IMR-90 (cell line): Measurements from ENCODE around the gene CRAMP1. TPM values are rescaled to one million over a fixed set of nuclear protein-coding genes. Genes with fewer than 3 reads are reported as not detected.

ENCODE experiments used
- ATAC-seq: fragments of 200-7000 bp; cut with Tn5 transposase; 2 replicates; pipeline ENCODE4 v1.9.1; 2020; ENCODE audit warnings: low read depth, mild to moderate bottlenecking, moderate library complexity
- BruUV-seq: library from RNA; stranded (reverse); fragments of 400-500 nt; replicated peaks from 2 replicates; lab custom pipeline; 2021; lab: Mats Ljungman, UMichigan
- CTCF ChIA-PET: fragments of 300-600 bp; formaldehyde crosslinking; extraction: SDS; loops from one replicate; lab custom pipeline; 2021; ENCODE audit warnings: antibody characterized with exemption; lab: Yijun Ruan, JAX
- POLR2A ChIA-PET: fragments of 300-600 bp; sonication (Branson Sonifier 250); formaldehyde crosslinking; loops from one replicate; lab custom pipeline; 2022; ENCODE audit warnings: antibody characterized with exemption; ENCODE audit not compliant: unreplicated experiment; lab: Charles Lee
- DNase-seq: peaks from one replicate; pipeline ENCODE4 v3.0.0; 2013
- H2AFZ ChIP-seq: replicated peaks from 2 replicates; pipeline ENCODE3; 2013; ENCODE audit warnings: low read length, mild to moderate bottlenecking; ENCODE audit not compliant: poor library complexity
- H2AK5ac ChIP-seq: 2 replicates; pipeline ENCODE4 v1.6.1; 2013; ENCODE audit warnings: low read depth, low read length, inconsistent platforms
- H2AK9ac ChIP-seq: replicated peaks from 2 replicates; pipeline ENCODE3; 2013; ENCODE audit warnings: mild to moderate bottlenecking, low read depth, low read length, moderate library complexity; ENCODE audit not compliant: poor library complexity
- H2BK120ac ChIP-seq: 2 replicates; pipeline ENCODE4 v1.6.1; 2013; ENCODE audit warnings: low read depth, low read length, inconsistent platforms
- H2BK15ac ChIP-seq: 3 replicates; pipeline ENCODE4 v1.6.1; 2013; ENCODE audit warnings: low read depth, low read length, inconsistent platforms
- H2BK20ac ChIP-seq: 2 replicates; pipeline ENCODE4 v1.6.1; 2013; ENCODE audit warnings: low read depth, mild to moderate bottlenecking, inconsistent platforms, low read length, moderate library complexity
- H2BK5ac ChIP-seq: 2 replicates; pipeline ENCODE4 v1.6.1; 2013; ENCODE audit warnings: mild to moderate bottlenecking, low read depth, low read length, inconsistent platforms; ENCODE audit not compliant: poor library complexity, severe bottlenecking
- H3K14ac ChIP-seq: replicated peaks from 2 replicates; pipeline ENCODE4 v1.6.1; 2013; ENCODE audit warnings: low read depth, low read length, inconsistent platforms
- H3K18ac ChIP-seq: 2 replicates; pipeline ENCODE4 v1.6.1; 2013; ENCODE audit warnings: low read depth, low read length, control low read depth
- H3K23ac ChIP-seq: 2 replicates; pipeline ENCODE4 v1.6.1; 2013; ENCODE audit warnings: low read depth, low read length, inconsistent platforms
- H3K27ac ChIP-seq: 2 replicates; pipeline ENCODE4 v1.5.1; 2013; ENCODE audit warnings: mild to moderate bottlenecking, control low read depth, low read length; ENCODE audit not compliant: insufficient read depth
- H3K27me3 ChIP-seq: 2 replicates; pipeline ENCODE4 v1.6.1; 2013; ENCODE audit warnings: low read length; ENCODE audit not compliant: control insufficient read depth, insufficient read depth
- H3K36me3 ChIP-seq: 2 replicates; pipeline ENCODE4 v1.6.1; 2013; ENCODE audit warnings: low read length, mixed read lengths; ENCODE audit not compliant: control insufficient read depth, insufficient read depth
- H3K4ac ChIP-seq: 2 replicates; pipeline ENCODE4 v1.6.1; 2013; ENCODE audit warnings: low read depth, low read length, inconsistent platforms
- H3K4me1 ChIP-seq: 2 replicates; pipeline ENCODE4 v1.6.1; 2013; ENCODE audit warnings: low read length, mixed read lengths; ENCODE audit not compliant: control insufficient read depth, insufficient read depth
- H3K4me2 ChIP-seq: 2 replicates; pipeline ENCODE4 v1.6.1; 2013; ENCODE audit warnings: low read depth, mild to moderate bottlenecking, control low read depth, low read length, moderate library complexity
- H3K4me3 ChIP-seq: 2 replicates; pipeline ENCODE4 v1.5.1; 2013; ENCODE audit warnings: low read depth, mild to moderate bottlenecking, control low read depth, low read length, moderate library complexity; ENCODE audit not compliant: insufficient read depth
- H3K56ac ChIP-seq: 2 replicates; pipeline ENCODE4 v1.6.1; 2013; ENCODE audit warnings: low read length, inconsistent platforms; ENCODE audit not compliant: insufficient read depth; ENCODE audit errors: extremely low read depth
- H3K79me1 ChIP-seq, 2 experiments: 2 replicates each; pipeline ENCODE4 v1.6.1; 2013; ENCODE audit warnings: low read length in 2 of 2, inconsistent platforms in 1 of 2, low read depth in 1 of 2
- H3K9ac ChIP-seq: 2 replicates; pipeline ENCODE4 v1.6.1; 2013; ENCODE audit warnings: low read depth, low read length, control low read depth
- H3K9me1 ChIP-seq: 2 replicates; pipeline ENCODE4 v1.6.1; 2013; ENCODE audit warnings: low read length, inconsistent platforms; ENCODE audit not compliant: insufficient read depth
- H3K9me3 ChIP-seq: 2 replicates; pipeline ENCODE4 v1.6.1; 2013; ENCODE audit warnings: low read length; ENCODE audit not compliant: control insufficient read depth, insufficient read depth
- H4K20me1 ChIP-seq: 2 replicates; pipeline ENCODE4 v1.6.1; 2013; ENCODE audit warnings: low read length, inconsistent platforms; ENCODE audit not compliant: insufficient read depth
- H4K5ac ChIP-seq: 2 replicates; pipeline ENCODE4 v1.6.1; 2013; ENCODE audit warnings: mild to moderate bottlenecking, low read depth, low read length, control low read depth
- H4K8ac ChIP-seq, 2 experiments: 2 replicates each; pipeline ENCODE4 v1.6.1; 2013; ENCODE audit warnings: low read depth in 2 of 2, low read length in 2 of 2, control low read depth in 1 of 2, inconsistent platforms in 1 of 2
- H4K91ac ChIP-seq: 2 replicates; pipeline ENCODE4 v1.6.1; 2013; ENCODE audit warnings: low read depth, low read length, inconsistent platforms; ENCODE audit not compliant: insufficient read depth
- BHLHE40 ChIP-seq: fragments of 150-350 bp; IDR thresholded peaks from 2 replicates; pipeline ENCODE4 v1.6.1; 2016; ENCODE audit warnings: mild to moderate bottlenecking, low read depth, low read length
- CHD1 ChIP-seq: IDR thresholded peaks from 2 replicates; pipeline ENCODE4 v1.6.1; 2012; ENCODE audit warnings: low read depth, low read length, improper control_type of control experiment
- FOS ChIP-seq: fragments of 150-350 bp; IDR thresholded peaks from 2 replicates; pipeline ENCODE4 v1.6.1; 2016; ENCODE audit warnings: low read depth, low read length
- MAZ ChIP-seq: IDR thresholded peaks from 2 replicates; pipeline ENCODE4 v1.6.1; 2012; ENCODE audit warnings: low read depth, mild to moderate bottlenecking, low read length, improper control_type of control experiment, moderate library complexity, borderline replicate concordance
- MXI1 ChIP-seq: IDR thresholded peaks from 2 replicates; pipeline ENCODE4 v1.6.1; 2012; ENCODE audit warnings: low read depth, mild to moderate bottlenecking, low read length, moderate library complexity, borderline replicate concordance
- NFE2L2 ChIP-seq: fragments of 150-350 bp; IDR thresholded peaks from 2 replicates; pipeline ENCODE4 v1.6.1; 2016; ENCODE audit warnings: low read depth, mild to moderate bottlenecking, low read length
- POLR2A ChIP-seq: IDR thresholded peaks from 2 replicates; pipeline ENCODE4 v1.6.1; 2012; ENCODE audit warnings: mild to moderate bottlenecking, low read depth, low read length
- RCOR1 ChIP-seq: IDR thresholded peaks from 2 replicates; pipeline ENCODE4 v1.6.1; 2012; ENCODE audit warnings: mild to moderate bottlenecking, low read length, improper control_type of control experiment; ENCODE audit not compliant: insufficient replicate concordance
- RFX5 ChIP-seq: IDR thresholded peaks from 2 replicates; pipeline ENCODE4 v1.8.0; 2012; ENCODE audit warnings: low read depth, mild to moderate bottlenecking, low read length, moderate library complexity
- SMC3 ChIP-seq: fragments of 150-350 bp; IDR thresholded peaks from 2 replicates; pipeline ENCODE4 v1.6.1; 2016; ENCODE audit warnings: low read depth, mild to moderate bottlenecking, antibody characterized with exemption, low read length, moderate library complexity
- WGBS, 2 experiments: methylation state at CpG; one replicate each; pipeline versions ENCODE4 v1.1.5 to v1.1.7; 2013; ENCODE audit warnings: missing lambda C conversion rate in 2 of 2; ENCODE audit not compliant: insufficient read length in 1 of 2; ENCODE audit errors: extremely low coverage in 2 of 2; 5-methylcytosine and 5-hydroxymethylcytosine counted together
- dilution Hi-C: fragments of 300-500 bp; cut with HindIII; formaldehyde crosslinking; loops from one replicate; pipeline ENCODE4 v1.14.3; 2018; ENCODE audit warnings: low sequenced_read_pairs; ENCODE audit not compliant: unreplicated experiment
- in situ Hi-C: fragments of 300-500 bp; cut with MboI; formaldehyde crosslinking; loops from 3 replicates; pipeline ENCODE4 v1.14.3; 2019; ENCODE audit warnings: low sequenced_read_pairs, inconsistent platforms, mixed read lengths
- intact Hi-C: fragments of 100-400 bp; cut with micrococcal nuclease; formaldehyde crosslinking; loops from 2 replicates; pipeline ENCODE4 v1.10.0; 2022
- polyA plus RNA-seq, 3 experiments: library from polyadenylated mRNA; depleted of rRNA; stranded (reverse); fragments of >200 nt; gene quantifications; 2 replicates each; pipeline ENCODE4 v1.2.3, GENCODE V29; 2012; ENCODE audit warnings: low replicate concordance in 1 of 3
- total RNA-seq: library from RNA; depleted of rRNA; stranded (reverse); fragments of >200 nt; gene quantifications from 2 replicates; pipeline ENCODE4 v1.2.3, GENCODE V29; 2012
- TF ChIP-seq, protein P1 (sequence below): fragments of 150-350 bp; IDR thresholded peaks from 2 replicates; pipeline ENCODE4 v1.6.1; 2017; ENCODE audit warnings: mild to moderate bottlenecking, antibody characterized with exemption, low read length, low read depth
- TF ChIP-seq, protein P2 (sequence below): conservative IDR thresholded peaks from 2 replicates; pipeline ENCODE4 v1.5.1; 2012; ENCODE audit warnings: mild to moderate bottlenecking, low read depth, low read length, improper control_type of control experiment
- TF ChIP-seq, protein P3 (sequence below): fragments of 150-350 bp; IDR thresholded peaks from 2 replicates; pipeline ENCODE4 v1.6.1; 2016; ENCODE audit warnings: low read depth, mild to moderate bottlenecking, low read length, moderate library complexity, borderline replicate concordance

The CRAMP1 gene
- total and polyA plus RNA-seq, 2 of the 4 experiments (the other 2 are of a cell fraction): 3.2 to 12.0 TPM

DNA sequence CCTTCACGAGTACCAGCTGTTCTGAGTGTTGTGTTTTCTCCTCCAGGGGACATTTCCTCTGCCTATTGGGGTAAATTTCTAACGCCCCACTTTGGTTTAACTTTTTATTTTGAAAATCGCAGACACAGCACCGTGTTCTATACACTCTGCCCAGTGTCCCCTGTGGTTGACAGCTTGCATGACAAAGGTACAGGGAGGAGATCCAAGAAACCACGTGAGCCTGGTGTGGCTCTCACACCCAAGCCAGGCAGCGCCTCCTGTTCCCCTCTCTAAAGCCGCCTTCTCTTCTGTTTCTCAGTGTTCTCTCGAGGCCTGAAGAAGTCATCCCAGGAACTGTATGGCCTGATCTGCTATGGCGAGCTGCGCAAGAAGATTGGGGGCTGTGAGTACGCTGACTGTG is 25.4 kb downstream of the CRAMP1 start:
- in situ Hi-C loops: no loop called here
- no peak for ATAC-seq
- Histone ChIP-seq H3K9me3 (no peaks in the 10 kb centered on the region), H4K8ac (no peak overlapping the region), H3K9me1 (peaks cover 4% of the 10 kb centered on the region), H3K9ac (no peak overlapping the region), H3K4me1 (no peaks in the 10 kb centered on the region), H4K20me1 (peaks cover 46% of the 10 kb centered on the region), H2BK120ac (no peak overlapping the region), H2AK9ac (no peak overlapping the region), H2BK5ac (no peak overlapping the region), H2BK20ac (no peak overlapping the region), H4K5ac (no peak overlapping the region), H3K4me3 (no peak overlapping the region), H3K4ac (no peak overlapping the region), H2BK15ac (no peak overlapping the region), H3K56ac (no peak overlapping the region), H3K23ac (no peak overlapping the region), H3K36me3 (peaks cover 83% of the 10 kb centered on the region), H3K79me1 (peaks cover 26 to 48% of the 10 kb centered on the region in 2 experiments), H3K18ac (no peak overlapping the region), H2AFZ (no peak overlapping the region), H3K27ac (no peak overlapping the region), H3K27me3 (no peaks in the 10 kb centered on the region), H4K91ac (no peak overlapping the region), H3K4me2 (no peak overlapping the region), H3K14ac (no peak overlapping the region), H2AK5ac (no peak overlapping the region)
- WGBS, 2 experiments: 93% methylated on average over 3 of the region's 11 CpGs; no CpG with 5 or more reads in 1 of the 2 experiments
- BruUV-seq: no TSS peak
- CTCF ChIA-PET: no interaction called here
- intact Hi-C loops: no loop called here
- TF ChIP-seq NFE2L2: no peak
- no peak for TF ChIP-seq BHLHE40
- TF ChIP-seq MAZ: no peak
- no peak for TF ChIP-seq MXI1
- no peak for TF ChIP-seq POLR2A
- no peak for TF ChIP-seq RCOR1
- TF ChIP-seq, protein P1, sequence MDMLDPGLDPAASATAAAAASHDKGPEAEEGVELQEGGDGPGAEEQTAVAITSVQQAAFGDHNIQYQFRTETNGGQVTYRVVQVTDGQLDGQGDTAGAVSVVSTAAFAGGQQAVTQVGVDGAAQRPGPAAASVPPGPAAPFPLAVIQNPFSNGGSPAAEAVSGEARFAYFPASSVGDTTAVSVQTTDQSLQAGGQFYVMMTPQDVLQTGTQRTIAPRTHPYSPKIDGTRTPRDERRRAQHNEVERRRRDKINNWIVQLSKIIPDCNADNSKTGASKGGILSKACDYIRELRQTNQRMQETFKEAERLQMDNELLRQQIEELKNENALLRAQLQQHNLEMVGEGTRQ: no peak
- no peak for TF ChIP-seq FOS
- TF ChIP-seq, protein P2, sequence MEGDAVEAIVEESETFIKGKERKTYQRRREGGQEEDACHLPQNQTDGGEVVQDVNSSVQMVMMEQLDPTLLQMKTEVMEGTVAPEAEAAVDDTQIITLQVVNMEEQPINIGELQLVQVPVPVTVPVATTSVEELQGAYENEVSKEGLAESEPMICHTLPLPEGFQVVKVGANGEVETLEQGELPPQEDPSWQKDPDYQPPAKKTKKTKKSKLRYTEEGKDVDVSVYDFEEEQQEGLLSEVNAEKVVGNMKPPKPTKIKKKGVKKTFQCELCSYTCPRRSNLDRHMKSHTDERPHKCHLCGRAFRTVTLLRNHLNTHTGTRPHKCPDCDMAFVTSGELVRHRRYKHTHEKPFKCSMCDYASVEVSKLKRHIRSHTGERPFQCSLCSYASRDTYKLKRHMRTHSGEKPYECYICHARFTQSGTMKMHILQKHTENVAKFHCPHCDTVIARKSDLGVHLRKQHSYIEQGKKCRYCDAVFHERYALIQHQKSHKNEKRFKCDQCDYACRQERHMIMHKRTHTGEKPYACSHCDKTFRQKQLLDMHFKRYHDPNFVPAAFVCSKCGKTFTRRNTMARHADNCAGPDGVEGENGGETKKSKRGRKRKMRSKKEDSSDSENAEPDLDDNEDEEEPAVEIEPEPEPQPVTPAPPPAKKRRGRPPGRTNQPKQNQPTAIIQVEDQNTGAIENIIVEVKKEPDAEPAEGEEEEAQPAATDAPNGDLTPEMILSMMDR: no peak
- no peak for TF ChIP-seq RFX5
- no peak for TF ChIP-seq SMC3
- TF ChIP-seq CHD1: no peak
- TF ChIP-seq, protein P3, sequence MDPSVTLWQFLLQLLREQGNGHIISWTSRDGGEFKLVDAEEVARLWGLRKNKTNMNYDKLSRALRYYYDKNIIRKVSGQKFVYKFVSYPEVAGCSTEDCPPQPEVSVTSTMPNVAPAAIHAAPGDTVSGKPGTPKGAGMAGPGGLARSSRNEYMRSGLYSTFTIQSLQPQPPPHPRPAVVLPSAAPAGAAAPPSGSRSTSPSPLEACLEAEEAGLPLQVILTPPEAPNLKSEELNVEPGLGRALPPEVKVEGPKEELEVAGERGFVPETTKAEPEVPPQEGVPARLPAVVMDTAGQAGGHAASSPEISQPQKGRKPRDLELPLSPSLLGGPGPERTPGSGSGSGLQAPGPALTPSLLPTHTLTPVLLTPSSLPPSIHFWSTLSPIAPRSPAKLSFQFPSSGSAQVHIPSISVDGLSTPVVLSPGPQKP: no peak
- dilution Hi-C loops: no loop called here
- DNase-seq: no peak
- POLR2A ChIA-PET: no interaction called here
